ENCODE measurements around the gene XRCC4. TPM values are rescaled to one million over a fixed set of nuclear protein-coding genes. Genes with fewer than 3 reads are reported as not detected.

The XRCC4 gene
- polyA plus RNA-seq, 1 donor from 2014 or later = 22.9 TPM

DNA sequence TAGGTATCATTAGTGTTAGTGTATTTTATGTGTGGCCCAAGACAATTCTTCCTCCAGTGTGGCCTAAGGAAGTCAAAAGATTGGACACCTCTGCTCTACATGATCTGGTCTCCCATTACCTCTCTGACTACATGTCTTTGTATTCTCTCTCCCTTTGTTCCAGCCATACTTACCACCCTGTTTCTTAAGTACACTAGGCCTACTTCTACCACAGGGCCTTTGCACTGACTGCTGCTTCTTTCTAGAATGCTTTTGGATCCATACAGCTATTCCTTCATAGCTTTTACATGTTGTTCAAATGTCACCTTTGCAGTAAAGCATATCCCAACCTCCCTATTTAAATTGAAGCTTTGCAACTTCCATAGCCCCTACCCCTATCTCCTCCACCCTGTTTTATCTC lies 5.4 kb downstream of the XRCC4 start:
- Histone ChIP-seq H3K79me2 (replicated peaks; ENCODE audit: insufficient read depth, low read length) (peaks cover 28% of the 10 kb centered on the region), H2AFZ (ENCODE audit: low read depth, low read length) (no peak overlapping the region), H3K9ac (ENCODE audit: low read length) (no peak overlapping the region), H3K4me2 (ENCODE audit: low read length) (no peak overlapping the region), H3K4me3 (ENCODE audit: low read length) (no peak overlapping the region), H3K9me2 (ENCODE audit: insufficient read depth, low read length) (no peaks in the 10 kb centered on the region), H3K27me3 (ENCODE audit: insufficient read depth, low read depth, low read length) (no peaks in the 10 kb centered on the region), H3K27ac (ENCODE audit: low read length) (no peak overlapping the region), H4K20me1 (ENCODE audit: insufficient read depth) (no peaks in the 10 kb centered on the region), H3F3A (ENCODE audit: insufficient read depth, low read length, poor library complexity, severe bottlenecking) (peaks cover 1% of the 10 kb centered on the region), H3K9me3 (ENCODE audit: low read length) (no peaks in the 10 kb centered on the region), H3K36me3 (ENCODE audit: insufficient read depth, low read length) (no peaks in the 10 kb centered on the region)
- TF ChIP-seq RAD21 (conservative IDR thresholded peaks at IDR 0.05) = no peak
- TF ChIP-seq SMC3 (conservative IDR thresholded peaks at IDR 0.05; ENCODE audit: poor library complexity) = no peak
- no peak for TF ChIP-seq MXI1 (conservative IDR thresholded peaks at IDR 0.05; ENCODE audit: poor library complexity, severe bottlenecking)
- TF ChIP-seq TAF1 (IDR thresholded peaks at IDR 0.05; ENCODE audit: low read depth) = no peak
- TF ChIP-seq, protein P1, sequence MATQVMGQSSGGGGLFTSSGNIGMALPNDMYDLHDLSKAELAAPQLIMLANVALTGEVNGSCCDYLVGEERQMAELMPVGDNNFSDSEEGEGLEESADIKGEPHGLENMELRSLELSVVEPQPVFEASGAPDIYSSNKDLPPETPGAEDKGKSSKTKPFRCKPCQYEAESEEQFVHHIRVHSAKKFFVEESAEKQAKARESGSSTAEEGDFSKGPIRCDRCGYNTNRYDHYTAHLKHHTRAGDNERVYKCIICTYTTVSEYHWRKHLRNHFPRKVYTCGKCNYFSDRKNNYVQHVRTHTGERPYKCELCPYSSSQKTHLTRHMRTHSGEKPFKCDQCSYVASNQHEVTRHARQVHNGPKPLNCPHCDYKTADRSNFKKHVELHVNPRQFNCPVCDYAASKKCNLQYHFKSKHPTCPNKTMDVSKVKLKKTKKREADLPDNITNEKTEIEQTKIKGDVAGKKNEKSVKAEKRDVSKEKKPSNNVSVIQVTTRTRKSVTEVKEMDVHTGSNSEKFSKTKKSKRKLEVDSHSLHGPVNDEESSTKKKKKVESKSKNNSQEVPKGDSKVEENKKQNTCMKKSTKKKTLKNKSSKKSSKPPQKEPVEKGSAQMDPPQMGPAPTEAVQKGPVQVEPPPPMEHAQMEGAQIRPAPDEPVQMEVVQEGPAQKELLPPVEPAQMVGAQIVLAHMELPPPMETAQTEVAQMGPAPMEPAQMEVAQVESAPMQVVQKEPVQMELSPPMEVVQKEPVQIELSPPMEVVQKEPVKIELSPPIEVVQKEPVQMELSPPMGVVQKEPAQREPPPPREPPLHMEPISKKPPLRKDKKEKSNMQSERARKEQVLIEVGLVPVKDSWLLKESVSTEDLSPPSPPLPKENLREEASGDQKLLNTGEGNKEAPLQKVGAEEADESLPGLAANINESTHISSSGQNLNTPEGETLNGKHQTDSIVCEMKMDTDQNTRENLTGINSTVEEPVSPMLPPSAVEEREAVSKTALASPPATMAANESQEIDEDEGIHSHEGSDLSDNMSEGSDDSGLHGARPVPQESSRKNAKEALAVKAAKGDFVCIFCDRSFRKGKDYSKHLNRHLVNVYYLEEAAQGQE (IDR thresholded peaks at IDR 0.05; ENCODE audit: borderline replicate concordance) = no peak
- TF ChIP-seq, protein P2, sequence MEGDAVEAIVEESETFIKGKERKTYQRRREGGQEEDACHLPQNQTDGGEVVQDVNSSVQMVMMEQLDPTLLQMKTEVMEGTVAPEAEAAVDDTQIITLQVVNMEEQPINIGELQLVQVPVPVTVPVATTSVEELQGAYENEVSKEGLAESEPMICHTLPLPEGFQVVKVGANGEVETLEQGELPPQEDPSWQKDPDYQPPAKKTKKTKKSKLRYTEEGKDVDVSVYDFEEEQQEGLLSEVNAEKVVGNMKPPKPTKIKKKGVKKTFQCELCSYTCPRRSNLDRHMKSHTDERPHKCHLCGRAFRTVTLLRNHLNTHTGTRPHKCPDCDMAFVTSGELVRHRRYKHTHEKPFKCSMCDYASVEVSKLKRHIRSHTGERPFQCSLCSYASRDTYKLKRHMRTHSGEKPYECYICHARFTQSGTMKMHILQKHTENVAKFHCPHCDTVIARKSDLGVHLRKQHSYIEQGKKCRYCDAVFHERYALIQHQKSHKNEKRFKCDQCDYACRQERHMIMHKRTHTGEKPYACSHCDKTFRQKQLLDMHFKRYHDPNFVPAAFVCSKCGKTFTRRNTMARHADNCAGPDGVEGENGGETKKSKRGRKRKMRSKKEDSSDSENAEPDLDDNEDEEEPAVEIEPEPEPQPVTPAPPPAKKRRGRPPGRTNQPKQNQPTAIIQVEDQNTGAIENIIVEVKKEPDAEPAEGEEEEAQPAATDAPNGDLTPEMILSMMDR (IDR thresholded peaks at IDR 0.05; ENCODE audit: poor library complexity, severe bottlenecking) = no peak

GRCh38 chr5:83084336-83084735 lies 7.0 kb downstream of the XRCC4 start:
- Histone ChIP-seq H3F3A (ENCODE audit: insufficient read depth, low read length, poor library complexity, severe bottlenecking) (no peaks in the 10 kb centered on the region), H3K4me2 (ENCODE audit: low read length) (no peak overlapping the region), H3K4me3 (ENCODE audit: low read length) (no peak overlapping the region), H3K79me2 (replicated peaks; ENCODE audit: insufficient read depth, low read length) (peaks cover 12% of the 10 kb centered on the region), H2AFZ (ENCODE audit: low read depth, low read length) (no peak overlapping the region), H3K27me3 (ENCODE audit: insufficient read depth, low read depth, low read length) (no peaks in the 10 kb centered on the region), H3K27ac (ENCODE audit: low read length) (no peak overlapping the region), H3K9me3 (ENCODE audit: low read length) (no peaks in the 10 kb centered on the region), H3K36me3 (ENCODE audit: insufficient read depth, low read length) (no peaks in the 10 kb centered on the region), H3K9me2 (ENCODE audit: insufficient read depth, low read length) (no peaks in the 10 kb centered on the region), H4K20me1 (ENCODE audit: insufficient read depth) (no peaks in the 10 kb centered on the region), H3K9ac (ENCODE audit: low read length) (no peak overlapping the region)
- TF ChIP-seq, protein P1 (IDR thresholded peaks at IDR 0.05; ENCODE audit: borderline replicate concordance) = no peak
- TF ChIP-seq POLR2AphosphoS5 (IDR thresholded peaks at IDR 0.05) = no peak
